K562 (cell line): ENCODE results near the gene ETS1. TPM values are rescaled to one million over a fixed set of nuclear protein-coding genes. Genes with fewer than 3 reads are reported as not detected.
A peak's percentile ranks its signal among the peaks of the same experiment; 100 is the strongest.

Experiments used
- CEBPG ChIP-seq, 3 experiments: fragments of 200-800 bp in 1 of 3; sonication (Bioruptor generic) in 1 of 3; sonication (generic) in 1 of 3; formaldehyde crosslinking in 1 of 3; IDR thresholded peaks in 2 of 3; conservative IDR thresholded peaks in 1 of 3; 2 replicates each; pipeline versions ENCODE4 v1.6.1 to v1.8.0; 2016 to 2022; ENCODE audit warnings: missing compliant biosample characterization in 2 of 3, missing genetic modification characterization in 2 of 3, mild to moderate bottlenecking in 1 of 3, missing genetic modification reagents in 1 of 3
- GTF2A2 ChIP-seq: IDR thresholded peaks from 2 replicates; pipeline ENCODE4 v1.6.1; 2016; ENCODE audit warnings: mild to moderate bottlenecking, missing genetic modification characterization, missing compliant biosample characterization
- MEF2D ChIP-seq: conservative IDR thresholded peaks from 2 replicates; pipeline ENCODE4 v1.6.1; 2016; ENCODE audit warnings: low read depth, missing genetic modification characterization, missing compliant biosample characterization
- NR1H2 ChIP-seq: sonication (generic); formaldehyde crosslinking; IDR thresholded peaks from 2 replicates; pipeline ENCODE4 v1.4.0; 2020; ENCODE audit warnings: mild to moderate bottlenecking, missing genetic modification reagents
- RB1 ChIP-seq: fragments of 450-650 bp; IDR thresholded peaks from 2 replicates; pipeline ENCODE4 v1.6.1; 2017; ENCODE audit warnings: low read depth, mild to moderate bottlenecking
- ZBTB8A ChIP-seq: fragments of 450-650 bp; IDR thresholded peaks from 2 replicates; pipeline ENCODE4 v1.6.1; 2018; ENCODE audit warnings: mild to moderate bottlenecking, moderate library complexity; ENCODE audit not compliant: partially characterized antibody
- ZNF175 ChIP-seq: fragments of 200-800 bp; sonication (Bioruptor generic); IDR thresholded peaks from 2 replicates; pipeline ENCODE4 v1.6.1; 2016; ENCODE audit warnings: low read depth, mild to moderate bottlenecking, missing genetic modification characterization, missing compliant biosample characterization
- ZNF766 ChIP-seq: fragments of 200-800 bp; sonication (Bioruptor generic); conservative IDR thresholded peaks from 2 replicates; pipeline ENCODE4 v1.6.1; 2016; ENCODE audit warnings: missing genetic modification characterization, missing compliant biosample characterization
- polyA plus RNA-seq, 8 experiments: library from polyadenylated mRNA; depleted of rRNA in 4 of 8; stranded (reverse) in 5 of 8; unstranded in 3 of 8; fragments of >200 nt; fragmentation: Nextera tagmentation in 2 of 8; fragmentation: Illumina TruSeq in 1 of 8; extraction: Ambion mirVana in 2 of 8; extraction: Trizol in 1 of 8; gene quantifications; 2 replicates each; pipeline versions ENCODE4 v1.2.1 to v1.2.3, GENCODE V29; 2011 to 2014; ENCODE audit warnings: inconsistent platforms in 1 of 8, missing spikeins in 1 of 8
- total RNA-seq, 7 experiments: library from RNA; depleted of rRNA in 6 of 7; stranded (reverse); fragments of >200 nt in 6 of 7; fragmentation: Illumina TruSeq in 2 of 7; extraction: Trizol in 2 of 7; gene quantifications; 2 replicates each; pipeline versions ENCODE4 v1.2.1 to v1.2.3, GENCODE V29; 2011 to 2021; ENCODE audit warnings: low replicate concordance in 1 of 7
- TF ChIP-seq, protein P1 (sequence below), 2 experiments: fragments of 200-800 bp in 1 of 2; sonication (Bioruptor generic) in 1 of 2; sonication (generic) in 1 of 2; formaldehyde crosslinking in 1 of 2; IDR thresholded peaks in 1 of 2; conservative IDR thresholded peaks in 1 of 2; 2 replicates each; pipeline versions ENCODE4 v1.5.0 to v1.6.1; 2016 to 2020; ENCODE audit warnings: missing compliant biosample characterization in 1 of 2, missing genetic modification characterization in 1 of 2, missing genetic modification reagents in 1 of 2
- TF ChIP-seq, protein P2 (sequence below): fragments of 450-650 bp; IDR thresholded peaks from one replicate; pipeline ENCODE4 v1.6.1; 2018; ENCODE audit warnings: mild to moderate bottlenecking, moderate library complexity; ENCODE audit not compliant: partially characterized antibody

ETS1 gene
- total and polyA plus RNA-seq, 9 of the 15 experiments (the other 6 are each of a cell fraction or from before 2014, with no cell fraction given): 0.04 to 1.4 (median 0.23) TPM

DNA sequence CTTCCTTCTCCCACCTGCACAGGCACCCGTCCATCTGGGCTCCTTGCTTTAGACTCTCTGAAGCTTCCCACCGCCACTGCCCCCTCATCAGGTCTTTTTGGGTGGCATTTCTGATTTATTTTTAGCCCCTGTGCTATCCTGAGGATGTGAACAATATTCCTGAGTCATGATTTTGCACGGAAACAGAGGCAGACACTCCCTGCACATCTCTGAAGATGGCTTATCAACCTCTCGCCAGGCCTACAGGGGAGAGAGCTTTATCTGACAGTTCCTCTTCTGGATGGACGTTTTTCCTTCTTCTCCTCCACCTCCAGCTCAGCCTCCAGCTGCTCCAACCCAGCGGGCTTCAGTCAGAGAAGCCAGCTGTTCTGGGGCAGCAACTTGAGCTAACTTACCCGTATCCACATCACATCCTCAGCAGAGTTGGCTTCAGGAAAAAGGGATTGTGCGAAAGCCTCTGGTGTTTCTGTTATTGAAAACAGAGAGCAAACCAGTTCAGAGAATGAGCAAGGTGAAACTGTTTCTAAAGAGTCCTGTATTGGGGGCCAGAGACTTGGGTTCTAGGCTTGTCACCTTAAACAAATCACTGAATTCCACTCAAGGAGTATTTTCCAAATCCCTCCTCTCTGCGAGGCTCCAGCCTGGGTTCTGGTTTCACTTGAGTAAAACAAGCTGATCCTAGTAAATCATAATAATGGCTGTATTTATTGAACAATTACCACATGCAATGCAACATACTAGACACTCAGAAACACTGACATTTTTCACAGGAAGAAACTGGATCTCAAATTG, 33.1 kb upstream of the ETS1 start (continued):
- TF ChIP-seq, protein P1, sequence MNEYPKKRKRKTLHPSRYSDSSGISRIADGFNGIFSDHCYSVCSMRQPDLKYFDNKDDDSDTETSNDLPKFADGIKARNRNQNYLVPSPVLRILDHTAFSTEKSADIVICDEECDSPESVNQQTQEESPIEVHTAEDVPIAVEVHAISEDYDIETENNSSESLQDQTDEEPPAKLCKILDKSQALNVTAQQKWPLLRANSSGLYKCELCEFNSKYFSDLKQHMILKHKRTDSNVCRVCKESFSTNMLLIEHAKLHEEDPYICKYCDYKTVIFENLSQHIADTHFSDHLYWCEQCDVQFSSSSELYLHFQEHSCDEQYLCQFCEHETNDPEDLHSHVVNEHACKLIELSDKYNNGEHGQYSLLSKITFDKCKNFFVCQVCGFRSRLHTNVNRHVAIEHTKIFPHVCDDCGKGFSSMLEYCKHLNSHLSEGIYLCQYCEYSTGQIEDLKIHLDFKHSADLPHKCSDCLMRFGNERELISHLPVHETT (CRISPR knock-in tag; conservative IDR thresholded peaks at IDR 0.05 in 1 of 2, IDR thresholded peaks at IDR 0.05 in 1 of 2): peak in 1 of 2 experiments; percentile 48; a peak in 1 of 4 replicates
- TF ChIP-seq RB1 (no peak), GTF2A2 (tag) (no peak), ZBTB8A (no peak), MEF2D (tag) (0 out of 2 replicates have a peak, but pooled peaks have one; percentile 13), NR1H2 (no peak), CEBPG (CRISPR knock-in tag; IDR thresholded peaks at IDR 0.05) (no peak), CEBPG (tag; conservative IDR thresholded peaks at IDR 0.05 in 1 of 2, IDR thresholded peaks at IDR 0.05 in 1 of 2) (no peak), ZNF766 (CRISPR knock-in tag) (peak; percentile 61; the same call in 1 of the 2 replicates), ZNF175 (CRISPR knock-in tag) (no peak)
- TF ChIP-seq, protein P2, sequence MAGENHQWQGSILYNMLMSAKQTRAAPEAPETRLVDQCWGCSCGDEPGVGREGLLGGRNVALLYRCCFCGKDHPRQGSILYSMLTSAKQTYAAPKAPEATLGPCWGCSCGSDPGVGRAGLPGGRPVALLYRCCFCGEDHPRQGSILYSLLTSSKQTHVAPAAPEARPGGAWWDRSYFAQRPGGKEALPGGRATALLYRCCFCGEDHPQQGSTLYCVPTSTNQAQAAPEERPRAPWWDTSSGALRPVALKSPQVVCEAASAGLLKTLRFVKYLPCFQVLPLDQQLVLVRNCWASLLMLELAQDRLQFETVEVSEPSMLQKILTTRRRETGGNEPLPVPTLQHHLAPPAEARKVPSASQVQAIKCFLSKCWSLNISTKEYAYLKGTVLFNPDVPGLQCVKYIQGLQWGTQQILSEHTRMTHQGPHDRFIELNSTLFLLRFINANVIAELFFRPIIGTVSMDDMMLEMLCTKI: no peak
